H4 (cell line): ENCODE measurements around the gene FBXL2. TPM values are rescaled to one million over a fixed set of nuclear protein-coding genes. Genes with fewer than 3 reads are reported as not detected.
"Not testable (repeated sequence)": the region's sequence is repeated elsewhere in the genome, so short reads cannot be mapped to it uniquely, and the experiment has no call there.

Source experiments
- DNase-seq: peaks from one replicate; pipeline ENCODE4 v3.0.0-alpha.2; 2015; ENCODE audit warnings: low spot score
- total RNA-seq: library from RNA; depleted of rRNA; stranded (reverse); fragments of >200 nt; shearing (Covaris generic); gene quantifications from 2 replicates; pipeline ENCODE4 v1.2.3, GENCODE V29; 2014

FBXL2 gene
- total RNA-seq, 1 experiment from 2014 or later, result 3.8 TPM

- DNase-seq, result no peak
Measured at GRCh38 chr3:33385423-33385822, 108.2 kb downstream of the FBXL2 start.

- no peak for DNase-seq
Measured at GRCh38 chr3:33386631-33387030, 109.4 kb downstream of the FBXL2 start.

GRCh38 chr3:33388374-33389100 lies 111.3 kb downstream of the FBXL2 start:
- DNase-seq, result no peak

GRCh38 chr3:33389908-33390307 lies 112.7 kb downstream of the FBXL2 start:
- no peak for DNase-seq

GRCh38 chr3:33391255-33391995 lies 114.2 kb downstream of the FBXL2 start:
- no peak for DNase-seq

GRCh38 chr3:33392144-33392543 lies 114.9 kb downstream of the FBXL2 start:
- DNase-seq, result no peak

GRCh38 chr3:33392703-33393125 lies 115.5 kb downstream of the FBXL2 start:
- DNase-seq, result peak; percentile 43

- DNase-seq, result no peak
Measured at GRCh38 chr3:33394403-33395054, 117.3 kb downstream of the FBXL2 start.

- DNase-seq, result no peak
Measured at GRCh38 chr3:33395900-33396299, 118.7 kb downstream of the FBXL2 start.

GRCh38 chr3:33398410-33398809 lies 121.2 kb downstream of the FBXL2 start:
- DNase-seq, result no peak

GRCh38 chr3:33401781-33402180 lies 124.5 kb downstream of the FBXL2 start:
- no peak for DNase-seq

GRCh38 chr3:33402936-33403335 lies 125.7 kb downstream of the FBXL2 start:
- no peak for DNase-seq

GRCh38 chr3:33403756-33404155 lies 126.5 kb downstream of the FBXL2 start:
- no peak for DNase-seq

GRCh38 chr3:33410816-33411215 lies 133.6 kb downstream of the FBXL2 start:
- DNase-seq, result not testable (repeated sequence)

GRCh38 chr3:33417066-33417673 lies 139.9 kb downstream of the FBXL2 start:
- DNase-seq, result no peak

- DNase-seq, result no peak
Measured at GRCh38 chr3:33419948-33420347, 142.7 kb downstream of the FBXL2 start.

GRCh38 chr3:33420966-33421365 lies 143.7 kb downstream of the FBXL2 start:
- no peak for DNase-seq

GRCh38 chr3:33424606-33425452 lies 147.6 kb downstream of the FBXL2 start:
- DNase-seq, result no peak

GRCh38 chr3:33425453-33425852 lies 148.2 kb downstream of the FBXL2 start:
- DNase-seq, result no peak

- DNase-seq, result no peak
Measured at GRCh38 chr3:33426068-33426467, 148.8 kb downstream of the FBXL2 start.

GRCh38 chr3:33426630-33427317 lies 149.5 kb downstream of the FBXL2 start:
- DNase-seq, result no peak
